Measurements from ENCODE around the gene USP22.

GRCh38 chr17:21034340-21035235, 8.2 kb downstream of the USP22 start:
- TF ChIP-seq, protein P1, sequence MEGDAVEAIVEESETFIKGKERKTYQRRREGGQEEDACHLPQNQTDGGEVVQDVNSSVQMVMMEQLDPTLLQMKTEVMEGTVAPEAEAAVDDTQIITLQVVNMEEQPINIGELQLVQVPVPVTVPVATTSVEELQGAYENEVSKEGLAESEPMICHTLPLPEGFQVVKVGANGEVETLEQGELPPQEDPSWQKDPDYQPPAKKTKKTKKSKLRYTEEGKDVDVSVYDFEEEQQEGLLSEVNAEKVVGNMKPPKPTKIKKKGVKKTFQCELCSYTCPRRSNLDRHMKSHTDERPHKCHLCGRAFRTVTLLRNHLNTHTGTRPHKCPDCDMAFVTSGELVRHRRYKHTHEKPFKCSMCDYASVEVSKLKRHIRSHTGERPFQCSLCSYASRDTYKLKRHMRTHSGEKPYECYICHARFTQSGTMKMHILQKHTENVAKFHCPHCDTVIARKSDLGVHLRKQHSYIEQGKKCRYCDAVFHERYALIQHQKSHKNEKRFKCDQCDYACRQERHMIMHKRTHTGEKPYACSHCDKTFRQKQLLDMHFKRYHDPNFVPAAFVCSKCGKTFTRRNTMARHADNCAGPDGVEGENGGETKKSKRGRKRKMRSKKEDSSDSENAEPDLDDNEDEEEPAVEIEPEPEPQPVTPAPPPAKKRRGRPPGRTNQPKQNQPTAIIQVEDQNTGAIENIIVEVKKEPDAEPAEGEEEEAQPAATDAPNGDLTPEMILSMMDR (IDR thresholded peaks at IDR 0.05; ENCODE audit: insufficient read depth, low read length, poor library complexity, severe bottlenecking): no peak
- no peak for TF ChIP-seq EZH2phosphoT487 (conservative IDR thresholded peaks at IDR 0.05; ENCODE audit: low read length)

Data from SU-DHL-6 (cell line).